Stimulated activated CD4-positive, alpha-beta T cell treated with anti-CD3 and anti-CD28 coated beads, Interleukin-1b, Interleukin-23, amount 100 ng/mL, for 48 hours (primary cell): ENCODE measurements around the gene CCDC107.

Experiments used
- DNase-seq: peaks from one replicate; pipeline ENCODE4 v3.0.0-alpha.2; 2020

CCDC107 gene

GRCh38 chr9:35706951-35707350 is 48.9 kb downstream of the CCDC107 start:
- no peak for DNase-seq

DNA sequence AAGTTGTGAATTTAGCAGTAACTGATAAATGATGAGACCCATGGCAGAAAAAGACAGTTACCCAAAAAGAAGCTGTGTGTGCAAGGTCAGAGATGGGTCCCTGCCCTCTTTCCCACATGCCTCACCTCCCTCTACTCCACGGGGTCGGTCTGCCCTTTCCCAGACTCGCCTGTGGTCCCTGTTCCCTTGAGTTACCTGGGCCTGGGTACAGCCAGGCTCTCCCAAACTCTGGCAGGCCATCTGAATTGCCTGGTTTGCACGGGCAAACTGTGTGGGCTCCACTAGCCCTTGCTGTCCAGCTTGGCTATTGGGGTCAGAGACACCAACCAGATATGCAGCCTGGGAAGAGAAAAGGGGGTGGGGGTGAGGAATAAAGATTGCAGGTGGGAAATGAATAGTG is 50.1 kb downstream of the CCDC107 start:
- no peak for DNase-seq

DNA sequence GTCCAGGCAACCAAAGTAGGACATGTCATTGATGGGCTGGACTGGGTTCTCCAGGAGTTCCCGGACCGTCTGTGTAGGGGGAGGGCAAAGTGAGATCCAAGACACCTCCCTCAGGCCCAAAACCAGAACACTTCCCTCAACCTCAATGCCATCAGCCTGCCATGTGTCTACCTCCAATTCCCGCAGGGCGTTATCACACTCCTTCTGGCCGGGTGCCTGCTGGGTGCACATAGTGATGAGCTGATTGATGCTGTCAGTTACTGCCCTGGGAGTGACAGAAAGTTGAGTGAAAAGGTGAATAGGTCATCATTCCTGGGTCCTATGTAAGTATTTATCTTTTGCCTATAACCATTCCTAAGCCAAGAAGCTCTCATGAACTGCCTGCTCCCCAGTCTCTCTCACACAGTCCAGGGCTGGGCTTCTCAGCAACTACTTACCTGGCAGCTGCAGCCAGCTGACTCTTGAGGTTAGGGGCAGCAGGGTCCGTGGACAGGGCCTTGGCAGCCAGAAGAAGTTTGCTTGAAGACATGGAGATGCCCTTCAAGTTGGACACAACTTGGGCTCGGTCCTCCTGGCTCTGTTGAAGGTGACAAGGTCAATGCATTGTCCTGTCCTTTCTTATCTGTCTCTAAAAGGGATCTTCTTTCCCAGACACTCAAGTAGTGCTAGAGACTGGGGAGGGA is 52.9 kb downstream of the CCDC107 start:
- no peak for DNase-seq
